T-helper 2 cell treated with Interferon-gamma antibody and Interleukin-4, amounts not matched to agents 100 ng/mL and 5 ng/mL, for 36 hours (primary cell): Measurements from ENCODE around the gene SMIM36. TPM values are rescaled to one million over a fixed set of nuclear protein-coding genes. Genes with fewer than 3 reads are reported as not detected.
"Not testable (repeated sequence)": the region's sequence is repeated elsewhere in the genome, so short reads cannot be mapped to it uniquely, and the experiment has no call there.

ENCODE experiments used
- intact Hi-C: fragments of 100-400 bp; cut with micrococcal nuclease; formaldehyde crosslinking; loops from one replicate; pipeline ENCODE4 v1.15.1; 2023
- total RNA-seq: library from RNA; stranded (reverse); gene quantifications from 2 replicates; pipeline ENCODE4 v1.2.3, GENCODE V29; 2022

The SMIM36 gene
- total RNA-seq, 1 donor from 2014 or later = not detected

- intact Hi-C loops = no loop called here
These were observed 54.7 kb downstream of the SMIM36 start for GRCh38 chr17:55456307-55457240.

- intact Hi-C loops = no loop called here
These were observed 56.3 kb downstream of the SMIM36 start for GRCh38 chr17:55454906-55455474.

GRCh38 chr17:55453839-55454557 lies 57.3 kb downstream of the SMIM36 start:
- intact Hi-C loops = no loop called here

- intact Hi-C loops = no loop called here
These were observed 59.0 kb downstream of the SMIM36 start for GRCh38 chr17:55452139-55452790.

GRCh38 chr17:55451758-55452138 lies 59.5 kb downstream of the SMIM36 start:
- intact Hi-C loops = no loop called here

GRCh38 chr17:55451203-55451641 lies 60.0 kb downstream of the SMIM36 start:
- intact Hi-C loops = no loop called here

- intact Hi-C loops = no loop called here
These were observed 60.9 kb downstream of the SMIM36 start for GRCh38 chr17:55450232-55450825.

- intact Hi-C loops = no loop called here
These were observed 62.6 kb downstream of the SMIM36 start for GRCh38 chr17:55448681-55449080.

GRCh38 chr17:55446581-55447205 lies 64.6 kb downstream of the SMIM36 start:
- intact Hi-C loops = no loop called here

GRCh38 chr17:55446004-55446403 lies 65.2 kb downstream of the SMIM36 start:
- intact Hi-C loops = not testable (repeated sequence)

- intact Hi-C loops = no loop called here
These were observed 66.5 kb downstream of the SMIM36 start for GRCh38 chr17:55444471-55445441.

GRCh38 chr17:55443904-55444303 lies 67.3 kb downstream of the SMIM36 start:
- intact Hi-C loops = no loop called here

GRCh38 chr17:55442953-55443683 lies 68.1 kb downstream of the SMIM36 start:
- intact Hi-C loops = no loop called here

- intact Hi-C loops = no loop called here
These were observed 68.8 kb downstream of the SMIM36 start for GRCh38 chr17:55442462-55442861.

- intact Hi-C loops = no loop called here
These were observed 69.7 kb downstream of the SMIM36 start for GRCh38 chr17:55441544-55441943.

- intact Hi-C loops = no loop called here
These were observed 70.9 kb downstream of the SMIM36 start for GRCh38 chr17:55440391-55440790.

GRCh38 chr17:55437159-55437605 lies 74.1 kb downstream of the SMIM36 start:
- intact Hi-C loops = no loop called here
